IMR-90 (cell line): ENCODE results near the gene ALAD. TPM values are rescaled to one million over a fixed set of nuclear protein-coding genes. Genes with fewer than 3 reads are reported as not detected.

ENCODE experiments used
- ATAC-seq: fragments of 200-7000 bp; cut with Tn5 transposase; 2 replicates; pipeline ENCODE4 v1.9.1; 2020; ENCODE audit warnings: low read depth, mild to moderate bottlenecking, moderate library complexity
- BruUV-seq: library from RNA; stranded (reverse); fragments of 400-500 nt; replicated peaks from 2 replicates; lab custom pipeline; 2021; lab: Mats Ljungman, UMichigan
- CTCF ChIA-PET: fragments of 300-600 bp; formaldehyde crosslinking; extraction: SDS; loops from one replicate; lab custom pipeline; 2021; ENCODE audit warnings: antibody characterized with exemption; lab: Yijun Ruan, JAX
- POLR2A ChIA-PET: fragments of 300-600 bp; sonication (Branson Sonifier 250); formaldehyde crosslinking; loops from one replicate; lab custom pipeline; 2022; ENCODE audit warnings: antibody characterized with exemption; ENCODE audit not compliant: unreplicated experiment; lab: Charles Lee
- DNase-seq: peaks from one replicate; pipeline ENCODE4 v3.0.0; 2013
- H2AFZ ChIP-seq: replicated peaks from 2 replicates; pipeline ENCODE3; 2013; ENCODE audit warnings: low read length, mild to moderate bottlenecking; ENCODE audit not compliant: poor library complexity
- H2AK5ac ChIP-seq: 2 replicates; pipeline ENCODE4 v1.6.1; 2013; ENCODE audit warnings: low read depth, low read length, inconsistent platforms
- H2AK9ac ChIP-seq: replicated peaks from 2 replicates; pipeline ENCODE3; 2013; ENCODE audit warnings: mild to moderate bottlenecking, low read depth, low read length, moderate library complexity; ENCODE audit not compliant: poor library complexity
- H2BK120ac ChIP-seq: 2 replicates; pipeline ENCODE4 v1.6.1; 2013; ENCODE audit warnings: low read depth, low read length, inconsistent platforms
- H2BK15ac ChIP-seq: 3 replicates; pipeline ENCODE4 v1.6.1; 2013; ENCODE audit warnings: low read depth, low read length, inconsistent platforms
- H2BK20ac ChIP-seq: 2 replicates; pipeline ENCODE4 v1.6.1; 2013; ENCODE audit warnings: low read depth, mild to moderate bottlenecking, inconsistent platforms, low read length, moderate library complexity
- H2BK5ac ChIP-seq: 2 replicates; pipeline ENCODE4 v1.6.1; 2013; ENCODE audit warnings: mild to moderate bottlenecking, low read depth, low read length, inconsistent platforms; ENCODE audit not compliant: poor library complexity, severe bottlenecking
- H3K14ac ChIP-seq: replicated peaks from 2 replicates; pipeline ENCODE4 v1.6.1; 2013; ENCODE audit warnings: low read depth, low read length, inconsistent platforms
- H3K18ac ChIP-seq: 2 replicates; pipeline ENCODE4 v1.6.1; 2013; ENCODE audit warnings: low read depth, low read length, control low read depth
- H3K23ac ChIP-seq: 2 replicates; pipeline ENCODE4 v1.6.1; 2013; ENCODE audit warnings: low read depth, low read length, inconsistent platforms
- H3K27ac ChIP-seq: 2 replicates; pipeline ENCODE4 v1.5.1; 2013; ENCODE audit warnings: mild to moderate bottlenecking, control low read depth, low read length; ENCODE audit not compliant: insufficient read depth
- H3K27me3 ChIP-seq: 2 replicates; pipeline ENCODE4 v1.6.1; 2013; ENCODE audit warnings: low read length; ENCODE audit not compliant: control insufficient read depth, insufficient read depth
- H3K36me3 ChIP-seq: 2 replicates; pipeline ENCODE4 v1.6.1; 2013; ENCODE audit warnings: low read length, mixed read lengths; ENCODE audit not compliant: control insufficient read depth, insufficient read depth
- H3K4ac ChIP-seq: 2 replicates; pipeline ENCODE4 v1.6.1; 2013; ENCODE audit warnings: low read depth, low read length, inconsistent platforms
- H3K4me1 ChIP-seq: 2 replicates; pipeline ENCODE4 v1.6.1; 2013; ENCODE audit warnings: low read length, mixed read lengths; ENCODE audit not compliant: control insufficient read depth, insufficient read depth
- H3K4me2 ChIP-seq: 2 replicates; pipeline ENCODE4 v1.6.1; 2013; ENCODE audit warnings: low read depth, mild to moderate bottlenecking, control low read depth, low read length, moderate library complexity
- H3K4me3 ChIP-seq: 2 replicates; pipeline ENCODE4 v1.5.1; 2013; ENCODE audit warnings: low read depth, mild to moderate bottlenecking, control low read depth, low read length, moderate library complexity; ENCODE audit not compliant: insufficient read depth
- H3K56ac ChIP-seq: 2 replicates; pipeline ENCODE4 v1.6.1; 2013; ENCODE audit warnings: low read length, inconsistent platforms; ENCODE audit not compliant: insufficient read depth; ENCODE audit errors: extremely low read depth
- H3K79me1 ChIP-seq, 2 experiments: 2 replicates each; pipeline ENCODE4 v1.6.1; 2013; ENCODE audit warnings: low read length in 2 of 2, inconsistent platforms in 1 of 2, low read depth in 1 of 2
- H3K9ac ChIP-seq: 2 replicates; pipeline ENCODE4 v1.6.1; 2013; ENCODE audit warnings: low read depth, low read length, control low read depth
- H3K9me1 ChIP-seq: 2 replicates; pipeline ENCODE4 v1.6.1; 2013; ENCODE audit warnings: low read length, inconsistent platforms; ENCODE audit not compliant: insufficient read depth
- H3K9me3 ChIP-seq: 2 replicates; pipeline ENCODE4 v1.6.1; 2013; ENCODE audit warnings: low read length; ENCODE audit not compliant: control insufficient read depth, insufficient read depth
- H4K20me1 ChIP-seq: 2 replicates; pipeline ENCODE4 v1.6.1; 2013; ENCODE audit warnings: low read length, inconsistent platforms; ENCODE audit not compliant: insufficient read depth
- H4K5ac ChIP-seq: 2 replicates; pipeline ENCODE4 v1.6.1; 2013; ENCODE audit warnings: mild to moderate bottlenecking, low read depth, low read length, control low read depth
- H4K8ac ChIP-seq, 2 experiments: 2 replicates each; pipeline ENCODE4 v1.6.1; 2013; ENCODE audit warnings: low read depth in 2 of 2, low read length in 2 of 2, control low read depth in 1 of 2, inconsistent platforms in 1 of 2
- H4K91ac ChIP-seq: 2 replicates; pipeline ENCODE4 v1.6.1; 2013; ENCODE audit warnings: low read depth, low read length, inconsistent platforms; ENCODE audit not compliant: insufficient read depth
- CEBPB ChIP-seq: IDR thresholded peaks from 2 replicates; pipeline ENCODE4 v1.6.1; 2012; ENCODE audit warnings: low read depth, low read length, improper control_type of control experiment
- CHD1 ChIP-seq: IDR thresholded peaks from 2 replicates; pipeline ENCODE4 v1.6.1; 2012; ENCODE audit warnings: low read depth, low read length, improper control_type of control experiment
- NFE2L2 ChIP-seq: fragments of 150-350 bp; IDR thresholded peaks from 2 replicates; pipeline ENCODE4 v1.6.1; 2016; ENCODE audit warnings: low read depth, mild to moderate bottlenecking, low read length
- RCOR1 ChIP-seq: IDR thresholded peaks from 2 replicates; pipeline ENCODE4 v1.6.1; 2012; ENCODE audit warnings: mild to moderate bottlenecking, low read length, improper control_type of control experiment; ENCODE audit not compliant: insufficient replicate concordance
- dilution Hi-C: fragments of 300-500 bp; cut with HindIII; formaldehyde crosslinking; loops from one replicate; pipeline ENCODE4 v1.14.3; 2018; ENCODE audit warnings: low sequenced_read_pairs; ENCODE audit not compliant: unreplicated experiment
- in situ Hi-C: fragments of 300-500 bp; cut with MboI; formaldehyde crosslinking; loops from 3 replicates; pipeline ENCODE4 v1.14.3; 2019; ENCODE audit warnings: low sequenced_read_pairs, inconsistent platforms, mixed read lengths
- intact Hi-C: fragments of 100-400 bp; cut with micrococcal nuclease; formaldehyde crosslinking; loops from 2 replicates; pipeline ENCODE4 v1.10.0; 2022
- polyA plus RNA-seq, 3 experiments: library from polyadenylated mRNA; depleted of rRNA; stranded (reverse); fragments of >200 nt; gene quantifications; 2 replicates each; pipeline ENCODE4 v1.2.3, GENCODE V29; 2012; ENCODE audit warnings: low replicate concordance in 1 of 3
- total RNA-seq: library from RNA; depleted of rRNA; stranded (reverse); fragments of >200 nt; gene quantifications from 2 replicates; pipeline ENCODE4 v1.2.3, GENCODE V29; 2012

Gene ALAD
- total and polyA plus RNA-seq, 2 of the 4 experiments (the other 2 are of a cell fraction), result 11.1 to 15.6 TPM

DNA sequence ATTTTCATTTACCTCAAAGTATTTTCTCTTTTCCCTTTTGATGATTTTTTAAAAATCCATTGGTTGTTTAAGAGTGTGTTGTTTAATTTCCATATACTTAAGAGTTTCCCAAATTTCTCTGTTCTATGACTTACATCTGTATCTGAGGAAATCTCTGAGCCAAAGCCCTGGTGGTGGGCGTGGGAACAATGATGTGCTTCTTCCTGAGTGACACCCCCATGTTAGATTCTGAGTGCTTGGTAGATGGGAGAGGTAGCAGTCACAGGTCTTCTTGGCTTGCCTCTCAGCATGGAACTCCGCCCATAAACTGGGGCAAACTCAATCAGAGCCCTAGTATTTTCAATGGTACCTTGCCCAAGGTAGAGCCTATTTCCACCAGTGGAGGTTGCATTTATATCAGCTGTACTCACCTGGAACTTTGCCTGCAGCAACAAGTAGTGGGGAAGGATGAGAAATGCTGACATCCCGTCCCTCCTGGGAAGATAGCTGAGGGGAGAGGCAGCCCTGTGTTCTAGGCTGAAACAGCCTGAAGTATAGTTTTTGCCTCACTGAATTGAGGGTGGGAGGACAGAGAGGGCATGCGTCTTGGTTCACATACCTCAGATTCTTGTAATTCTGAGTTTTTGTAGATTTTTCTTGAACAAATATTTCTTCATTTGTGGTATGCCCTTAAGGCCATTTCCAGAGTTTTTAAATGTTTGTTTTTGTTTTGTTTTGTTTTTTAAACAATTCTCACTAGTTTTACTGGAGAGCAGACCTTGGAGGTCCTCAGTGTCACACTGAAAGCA lies 35.8 kb upstream of the ALAD start (continued):
- TF ChIP-seq CEBPB (no peak), CHD1 (no peak)

DNA sequence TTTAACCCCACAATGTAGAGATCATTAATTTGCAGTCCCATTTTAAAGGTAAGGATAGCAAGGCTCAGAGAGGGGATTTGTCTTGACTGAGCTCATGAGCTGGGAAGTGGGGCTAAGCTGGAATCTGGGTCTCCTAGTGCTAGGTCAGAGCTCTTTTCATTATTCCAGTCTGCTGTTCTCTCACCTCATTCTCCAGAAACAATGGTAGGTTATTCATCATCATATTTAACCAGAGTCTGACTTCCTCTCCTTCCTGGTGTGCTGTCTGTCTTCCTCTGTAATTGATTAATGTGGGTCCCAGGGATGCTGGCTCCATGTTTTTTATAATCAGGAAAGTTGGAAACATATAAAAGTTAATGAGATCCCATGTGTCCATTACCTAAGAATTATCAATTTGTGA lies 30.1 kb upstream of the ALAD start:
- Histone ChIP-seq H3K79me1 (no peaks in the 10 kb centered on the region), H4K20me1 (no peaks in the 10 kb centered on the region), H4K8ac (no peak overlapping the region), H4K91ac (no peak overlapping the region), H3K4me3 (no peak overlapping the region), H2AK5ac (no peak overlapping the region), H3K4me2 (no peak overlapping the region), H3K27ac (no peak overlapping the region), H3K9ac (no peak overlapping the region), H2BK15ac (no peak overlapping the region), H3K36me3 (no peaks in the 10 kb centered on the region), H3K23ac (no peak overlapping the region), H3K4me1 (no peaks in the 10 kb centered on the region), H2BK5ac (no peak overlapping the region), H3K18ac (no peak overlapping the region), H2AFZ (no peak overlapping the region), H3K9me1 (no peaks in the 10 kb centered on the region), H4K5ac (no peak overlapping the region), H3K14ac (no peak overlapping the region), H3K9me3 (no peaks in the 10 kb centered on the region), H3K56ac (no peak overlapping the region), H2BK120ac (no peak overlapping the region), H2AK9ac (no peak overlapping the region), H3K4ac (no peak overlapping the region), H3K27me3 (peaks cover 29% of the 10 kb centered on the region), H2BK20ac (no peak overlapping the region)
- intact Hi-C loops (no loop called here), in situ Hi-C loops (no loop called here), dilution Hi-C loops (no loop called here)
- BruUV-seq, result no TSS peak
- no peak for ATAC-seq
- ChIA-PET POLR2A (no interaction called here), CTCF (no interaction called here)
- DNase-seq, result no peak
- TF ChIP-seq NFE2L2, result no peak
- no peak for TF ChIP-seq CHD1
- TF ChIP-seq RCOR1, result no peak
